ENCODE data around the gene BBS10. TPM values are rescaled to one million over a fixed set of nuclear protein-coding genes. Genes with fewer than 3 reads are reported as not detected.

The BBS10 gene
- total and polyA plus RNA-seq, 3 experiments from 2014 or later: 1.6 to 6.1 (median 5.9) TPM

DNA sequence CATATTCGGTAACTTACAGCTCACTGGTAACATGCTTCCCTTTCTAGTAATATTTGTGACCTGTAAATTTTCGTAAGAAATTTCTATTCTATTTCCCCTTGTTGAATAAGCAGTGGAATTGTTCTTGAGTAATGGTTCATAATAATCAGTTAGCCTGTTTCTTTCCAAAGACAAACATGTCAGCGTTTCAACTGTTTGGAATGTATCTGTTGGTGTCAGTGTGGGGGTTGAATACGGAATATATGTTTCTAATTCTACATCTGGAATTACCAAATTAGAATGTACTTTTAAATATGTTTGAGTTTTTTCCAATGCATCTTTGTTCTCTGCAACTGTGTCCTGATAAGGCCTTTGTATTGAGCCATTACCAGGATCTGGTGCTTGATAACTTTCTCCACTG is 2.0 kb downstream of the BBS10 start:
- POLR2A ChIA-PET: interaction anchor here (0.6 kb wide), 1 partner anchor 547 kb away, joined by 5 read pairs; no protein-coding TSS in a partner anchor
- Histone ChIP-seq H3K4me3 (ENCODE audit: low read length) (no peak overlapping the region), H3K9me3 (ENCODE audit: low read length) (no peaks in the 10 kb centered on the region), H3K27ac (ENCODE audit: low read depth, low read length) (no peak overlapping the region), H3K27me3 (ENCODE audit: insufficient read depth, low read length, poor library complexity, severe bottlenecking) (no peaks in the 10 kb centered on the region), H3K36me3 (ENCODE audit: insufficient read depth, low read length) (no peaks in the 10 kb centered on the region), H3K4me1 (ENCODE audit: insufficient read depth, low read length) (peaks cover 17% of the 10 kb centered on the region)
- peak overlapping the region in 1 of 8 donors; percentile 15 for H3K27ac Mint-ChIP-seq
- H3K4me3 Mint-ChIP-seq: peak overlapping the region in 1 of 7 donors; percentile 22
- CTCF ChIA-PET: no interaction called here
- no peaks in the 10 kb centered on the region for H3K9me3 Mint-ChIP-seq
- peaks cover 0 to 6% (median 2%) of the 10 kb centered on the region in 3 donors for H3K36me3 Mint-ChIP-seq
- H3K27me3 Mint-ChIP-seq: peaks cover 0 to 2% of the 10 kb centered on the region in 2 donors
- H3K4me1 Mint-ChIP-seq: peaks cover 27 to 37% (median 32%) of the 10 kb centered on the region in 3 donors
- no peak for DNase-seq

DNA sequence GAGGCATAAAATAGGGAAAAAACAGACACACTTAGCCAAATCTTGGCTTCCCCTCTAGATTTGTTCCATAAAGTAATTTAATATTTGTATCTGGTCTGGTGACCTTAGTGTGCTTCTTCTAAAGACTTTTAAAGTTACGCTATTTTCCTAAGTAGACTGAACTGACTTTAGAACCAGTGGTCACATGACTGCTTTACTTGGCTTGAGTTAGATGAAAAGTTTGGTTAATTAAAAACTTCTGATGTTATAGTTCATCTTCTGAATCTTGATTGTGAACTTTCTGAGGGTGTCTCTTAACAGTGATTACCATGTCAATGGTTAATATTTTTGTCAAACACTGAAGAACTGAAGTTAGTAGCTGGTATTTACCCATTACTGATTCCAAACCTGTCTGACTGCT is 2.6 kb downstream of the BBS10 start:
- H3K27ac Mint-ChIP-seq: no peak overlapping the region
- Histone ChIP-seq H3K4me3 (ENCODE audit: low read length) (no peak overlapping the region), H3K27ac (ENCODE audit: low read depth, low read length) (no peak overlapping the region), H3K36me3 (ENCODE audit: insufficient read depth, low read length) (no peaks in the 10 kb centered on the region), H3K4me1 (ENCODE audit: insufficient read depth, low read length) (peaks cover 17% of the 10 kb centered on the region), H3K9me3 (ENCODE audit: low read length) (no peaks in the 10 kb centered on the region), H3K27me3 (ENCODE audit: insufficient read depth, low read length, poor library complexity, severe bottlenecking) (no peaks in the 10 kb centered on the region)
- H3K27me3 Mint-ChIP-seq: peaks cover 0 to 2% of the 10 kb centered on the region in 2 donors
- H3K4me3 Mint-ChIP-seq: peak overlapping the region in 1 of 7 donors; percentile 25
- ChIA-PET CTCF (no interaction called here), POLR2A (interaction anchor here (0.6 kb wide), 1 partner anchor 548 kb away, joined by 5 read pairs; no protein-coding TSS in a partner anchor)
- no peaks in the 10 kb centered on the region for H3K9me3 Mint-ChIP-seq
- H3K4me1 Mint-ChIP-seq: peaks cover 27 to 37% (median 32%) of the 10 kb centered on the region in 3 donors
- no peak for DNase-seq
- peaks cover 0 to 6% (median 2%) of the 10 kb centered on the region in 3 donors for H3K36me3 Mint-ChIP-seq

DNA sequence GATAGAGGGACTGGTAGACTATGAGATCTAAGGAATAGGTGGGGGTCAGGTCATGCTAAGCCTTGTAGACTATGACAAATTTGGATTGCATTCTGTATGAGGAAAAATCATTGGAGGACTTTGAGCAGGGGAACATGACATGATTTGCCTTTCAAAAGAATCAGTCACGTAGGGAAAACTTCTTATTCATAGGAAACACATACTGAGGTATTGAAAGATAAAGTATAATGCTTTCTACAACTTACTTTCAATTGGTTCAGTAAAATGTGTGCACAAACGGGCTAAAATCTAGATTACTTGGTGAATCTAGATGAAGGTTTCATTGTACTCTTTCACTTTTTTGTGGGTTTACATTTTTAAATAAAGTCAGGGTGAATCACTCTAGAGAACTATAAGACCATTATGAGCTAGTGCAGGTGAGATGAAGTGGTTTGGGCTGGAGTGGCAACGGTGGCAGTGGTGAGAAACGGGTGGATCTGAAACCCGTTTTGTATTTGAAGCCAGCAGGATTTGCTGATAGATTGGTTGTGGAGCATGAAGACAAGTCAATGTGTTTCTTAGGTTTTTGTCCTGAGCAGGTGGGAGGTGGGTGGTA is 6.7 kb downstream of the BBS10 start:
- Mint-ChIP-seq H3K4me3 (no peak overlapping the region), H3K27me3 (peaks cover 4 to 15% of the 10 kb centered on the region in 2 donors), H3K9me3 (no peaks in the 10 kb centered on the region), H3K4me1 (peaks cover 4 to 16% (median 8%) of the 10 kb centered on the region in 3 donors), H3K36me3 (peaks cover 0 to 4% (median 2%) of the 10 kb centered on the region in 3 donors), H3K27ac (no peak overlapping the region)
- no peak overlapping the region for H3K4me3 ChIP-seq (ENCODE audit: low read length)
- ChIA-PET POLR2A (no interaction called here), CTCF (no interaction called here)
- no peaks in the 10 kb centered on the region for H3K4me1 ChIP-seq (ENCODE audit: insufficient read depth, low read length)
- DNase-seq: no peak
- no peaks in the 10 kb centered on the region for H3K27me3 ChIP-seq (ENCODE audit: insufficient read depth, low read length, poor library complexity, severe bottlenecking)
- H3K36me3 ChIP-seq (ENCODE audit: insufficient read depth, low read length): no peaks in the 10 kb centered on the region
- no peak overlapping the region for H3K27ac ChIP-seq (ENCODE audit: low read depth, low read length)
- H3K9me3 ChIP-seq (ENCODE audit: low read length): no peaks in the 10 kb centered on the region

DNA sequence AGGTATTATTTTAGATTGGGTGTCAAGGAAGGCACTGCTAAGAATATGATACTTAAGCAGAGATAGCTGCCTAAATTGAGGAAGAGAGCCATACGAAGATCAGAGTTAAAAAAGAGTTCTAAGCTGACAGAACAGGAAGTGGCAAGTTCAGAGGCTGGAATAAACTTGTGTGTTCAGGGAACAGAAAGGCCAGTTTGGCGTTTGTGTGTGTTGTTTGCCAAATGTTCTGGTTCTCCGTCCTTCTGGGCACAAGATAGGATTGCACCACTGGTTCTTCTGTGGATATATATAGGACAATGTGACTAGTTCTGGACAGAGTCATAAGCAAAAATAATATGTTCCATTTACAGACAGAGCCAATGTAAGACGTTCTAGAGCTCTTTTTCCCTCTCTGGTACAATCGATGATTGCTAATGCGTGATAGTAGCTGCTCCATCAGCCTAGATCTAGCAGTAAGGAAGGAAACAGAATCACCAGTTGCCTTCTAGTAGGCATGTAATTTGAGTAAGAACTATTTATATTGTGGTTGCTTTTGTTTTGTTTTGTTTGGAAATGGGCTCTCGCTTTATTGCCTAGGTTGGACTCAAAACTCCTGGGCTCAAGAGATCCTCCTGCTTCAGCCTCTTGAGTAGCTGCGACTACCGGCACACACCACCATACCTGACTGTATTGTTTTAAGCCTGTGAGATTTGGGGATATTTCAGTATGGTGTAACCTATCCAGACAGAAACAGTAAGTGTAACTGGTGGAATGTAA is 7.4 kb downstream of the BBS10 start:
- no peaks in the 10 kb centered on the region for H3K36me3 ChIP-seq (ENCODE audit: insufficient read depth, low read length)
- H3K27me3 ChIP-seq (ENCODE audit: insufficient read depth, low read length, poor library complexity, severe bottlenecking): no peaks in the 10 kb centered on the region
- Mint-ChIP-seq H3K9me3 (no peaks in the 10 kb centered on the region), H3K4me3 (no peak overlapping the region), H3K27ac (no peak overlapping the region), H3K27me3 (peaks cover 4 to 15% of the 10 kb centered on the region in 2 donors), H3K36me3 (peaks cover 0 to 4% (median 2%) of the 10 kb centered on the region in 3 donors), H3K4me1 (peaks cover 0 to 9% (median 1%) of the 10 kb centered on the region in 3 donors)
- POLR2A ChIA-PET: no interaction called here
- no peak for DNase-seq
- H3K4me1 ChIP-seq (ENCODE audit: insufficient read depth, low read length): no peaks in the 10 kb centered on the region
- H3K4me3 ChIP-seq (ENCODE audit: low read length): no peak overlapping the region
- CTCF ChIA-PET: no interaction called here
- H3K9me3 ChIP-seq (ENCODE audit: low read length): no peaks in the 10 kb centered on the region
- no peak overlapping the region for H3K27ac ChIP-seq (ENCODE audit: low read depth, low read length)

DNA sequence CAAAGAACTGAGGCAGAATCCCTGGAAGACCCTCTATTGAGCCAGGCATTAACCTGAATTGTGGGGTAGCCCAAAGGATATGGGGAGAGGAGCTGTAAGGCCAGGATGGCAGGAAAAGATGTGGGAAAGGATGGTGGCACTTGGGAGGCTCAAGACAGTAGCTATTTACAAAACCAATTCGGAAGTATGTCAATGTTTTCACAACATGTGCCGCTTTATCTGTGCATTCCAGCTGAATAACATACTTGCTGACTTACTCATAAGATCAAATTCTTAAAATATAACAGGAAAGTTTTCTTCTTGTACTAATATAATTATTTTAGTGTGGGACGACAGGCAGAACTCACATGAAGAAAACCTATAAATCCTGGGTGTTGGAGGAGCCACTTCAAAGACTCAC is 10.6 kb downstream of the BBS10 start:
- ChIA-PET POLR2A (no interaction called here), CTCF (no interaction called here)
- H3K9me3 ChIP-seq (ENCODE audit: low read length): no peaks in the 10 kb centered on the region

DNA sequence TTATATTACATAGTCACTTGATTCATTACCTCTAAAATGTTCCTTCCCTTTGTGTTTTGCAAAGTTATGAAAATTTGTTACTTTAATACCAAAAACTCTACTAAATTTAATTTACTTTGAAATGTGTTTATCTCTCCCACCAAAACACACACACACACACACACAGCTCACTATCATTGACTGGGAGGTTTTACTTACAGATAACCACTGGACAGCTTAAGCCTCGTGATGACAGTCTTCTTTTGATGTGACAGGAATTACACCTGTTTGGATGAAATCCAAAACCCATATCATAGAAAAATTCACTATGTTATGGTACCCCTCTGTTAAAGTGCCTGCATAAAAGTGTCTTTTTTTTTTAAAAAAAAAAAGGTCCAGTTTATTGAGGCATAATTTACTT is 15.6 kb downstream of the BBS10 start:
- H3K27ac ChIP-seq (ENCODE audit: low read depth, low read length): no peak overlapping the region
- no peak overlapping the region for H3K4me3 Mint-ChIP-seq
- H3K4me1 ChIP-seq (ENCODE audit: insufficient read depth, low read length): no peaks in the 10 kb centered on the region
- ChIA-PET CTCF (no interaction called here), POLR2A (no interaction called here)
- H3K27me3 Mint-ChIP-seq: peaks cover 17 to 23% of the 10 kb centered on the region in 2 donors
- H3K27me3 ChIP-seq (ENCODE audit: insufficient read depth, low read length, poor library complexity, severe bottlenecking): no peaks in the 10 kb centered on the region
- H3K4me3 ChIP-seq (ENCODE audit: low read length): no peak overlapping the region
- H3K36me3 ChIP-seq (ENCODE audit: insufficient read depth, low read length): no peaks in the 10 kb centered on the region
- H3K4me1 Mint-ChIP-seq: no peaks in the 10 kb centered on the region
- H3K27ac Mint-ChIP-seq: no peak overlapping the region
- peaks cover 0 to 2% (median 0%) of the 10 kb centered on the region in 3 donors for H3K36me3 Mint-ChIP-seq
- DNase-seq: no peak
- H3K9me3 Mint-ChIP-seq: peaks cover 0 to 3% (median 0%) of the 10 kb centered on the region in 5 donors
- H3K9me3 ChIP-seq (ENCODE audit: low read length): no peaks in the 10 kb centered on the region

More for the DNA sequence above, 10.6 kb downstream of the BBS10 start:
- Histone ChIP-seq H3K36me3 (ENCODE audit: insufficient read depth, low read length) (no peaks in the 10 kb centered on the region), H3K27ac (ENCODE audit: low read depth, low read length) (no peak overlapping the region), H3K4me1 (ENCODE audit: insufficient read depth, low read length) (no peaks in the 10 kb centered on the region), H3K4me3 (ENCODE audit: low read length) (no peak overlapping the region), H3K27me3 (ENCODE audit: insufficient read depth, low read length, poor library complexity, severe bottlenecking) (no peaks in the 10 kb centered on the region)
- Mint-ChIP-seq H3K4me1 (no peaks in the 10 kb centered on the region), H3K27me3 (peaks cover 10 to 18% of the 10 kb centered on the region in 2 donors), H3K4me3 (no peak overlapping the region), H3K27ac (no peak overlapping the region), H3K9me3 (no peaks in the 10 kb centered on the region), H3K36me3 (peaks cover 0 to 2% (median 0%) of the 10 kb centered on the region in 3 donors)
- no peak for DNase-seq

DNA sequence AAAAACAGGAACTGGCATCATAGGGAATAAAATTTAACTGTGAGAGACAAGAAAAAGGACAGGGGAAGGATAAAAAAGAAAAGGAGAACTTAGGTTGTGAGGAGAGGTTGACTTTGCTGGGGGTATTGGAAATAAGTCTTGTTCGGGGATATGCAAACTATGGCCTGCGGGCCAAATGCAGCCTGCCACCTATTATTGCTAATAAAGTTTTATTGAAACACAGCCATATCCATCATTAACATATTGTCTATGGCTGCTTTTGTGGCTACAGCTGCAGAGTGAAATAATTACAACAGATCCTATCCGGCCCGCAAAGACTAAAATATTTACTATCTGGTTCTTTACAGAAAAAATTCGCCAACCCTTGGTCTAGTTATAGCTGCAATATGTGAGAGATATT is 18.6 kb downstream of the BBS10 start:
- CTCF ChIA-PET: interaction anchor here (1.3 kb wide), 1 partner anchor 18 kb away, joined by 3 read pairs; the partner anchor contains the start of gene BBS10

DNA sequence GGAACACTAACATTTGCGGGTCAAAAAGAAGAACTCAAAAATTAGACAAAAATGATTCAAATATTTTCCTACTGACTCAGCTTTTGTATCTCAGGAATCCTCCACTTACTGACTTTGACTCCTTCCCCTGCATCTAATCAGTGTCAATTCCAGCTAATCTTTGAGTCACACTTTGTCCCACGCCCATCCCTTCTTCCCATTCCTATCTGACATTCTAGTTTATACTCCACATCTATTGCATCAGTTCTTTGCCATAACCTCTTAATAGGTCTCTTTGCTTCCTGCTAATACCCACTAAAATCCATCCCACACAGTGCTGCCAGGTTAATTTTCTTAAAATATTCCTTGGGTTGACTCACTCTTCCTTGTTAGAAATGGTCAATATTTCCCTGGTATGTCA is 19.1 kb downstream of the BBS10 start:
- Mint-ChIP-seq H3K4me1 (no peaks in the 10 kb centered on the region), H3K27ac (no peak overlapping the region), H3K27me3 (peaks cover 11 to 30% of the 10 kb centered on the region in 2 donors), H3K36me3 (peaks cover 0 to 6% (median 0%) of the 10 kb centered on the region in 3 donors), H3K9me3 (peaks cover 0 to 6% (median 0%) of the 10 kb centered on the region in 5 donors), H3K4me3 (no peak overlapping the region)
- Histone ChIP-seq H3K36me3 (ENCODE audit: insufficient read depth, low read length) (no peaks in the 10 kb centered on the region), H3K9me3 (ENCODE audit: low read length) (no peaks in the 10 kb centered on the region), H3K27me3 (ENCODE audit: insufficient read depth, low read length, poor library complexity, severe bottlenecking) (no peaks in the 10 kb centered on the region), H3K4me1 (ENCODE audit: insufficient read depth, low read length) (no peaks in the 10 kb centered on the region), H3K4me3 (ENCODE audit: low read length) (no peak overlapping the region), H3K27ac (ENCODE audit: low read depth, low read length) (no peak overlapping the region)
- CTCF ChIA-PET: interaction anchor here (1.3 kb wide), 1 partner anchor 19 kb away, joined by 3 read pairs; the partner anchor contains the start of gene BBS10
- POLR2A ChIA-PET: no interaction called here
- no peak for DNase-seq

More for the DNA sequence above, 18.6 kb downstream of the BBS10 start:
- Mint-ChIP-seq H3K4me1 (no peaks in the 10 kb centered on the region), H3K27ac (no peak overlapping the region), H3K36me3 (peaks cover 0 to 6% (median 0%) of the 10 kb centered on the region in 3 donors), H3K4me3 (no peak overlapping the region), H3K9me3 (peaks cover 0 to 6% (median 0%) of the 10 kb centered on the region in 5 donors), H3K27me3 (peaks cover 11 to 30% of the 10 kb centered on the region in 2 donors)
- Histone ChIP-seq H3K36me3 (ENCODE audit: insufficient read depth, low read length) (no peaks in the 10 kb centered on the region), H3K27me3 (ENCODE audit: insufficient read depth, low read length, poor library complexity, severe bottlenecking) (no peaks in the 10 kb centered on the region), H3K27ac (ENCODE audit: low read depth, low read length) (no peak overlapping the region), H3K4me3 (ENCODE audit: low read length) (no peak overlapping the region), H3K9me3 (ENCODE audit: low read length) (no peaks in the 10 kb centered on the region), H3K4me1 (ENCODE audit: insufficient read depth, low read length) (no peaks in the 10 kb centered on the region)
- no peak for DNase-seq
- POLR2A ChIA-PET: no interaction called here
